Astrocyte (in vitro differentiated cells and primary cell): Measurements from ENCODE around the gene GPBP1. TPM values are rescaled to one million over a fixed set of nuclear protein-coding genes. Genes with fewer than 3 reads are reported as not detected.
A peak's percentile ranks its signal among the peaks of the same experiment; 100 is the strongest.

Experiments
- DNase-seq: peaks from one replicate; pipeline ENCODE4 v3.0.0-alpha.2; 2010; ENCODE audit warnings: low read depth
- FAIRE-seq: peaks from 2 replicates; lab custom pipeline; 2011; peaks lifted over from hg19 to GRCh38; lab: Jason Lieb, UNC
- H2AFZ ChIP-seq: 2 replicates; pipeline ENCODE4 v1.6.0; 2012; ENCODE audit warnings: low read depth, low read length, inconsistent platforms
- H3K27ac ChIP-seq: 2 replicates; pipeline ENCODE4 v1.5.1; 2011; ENCODE audit warnings: low read depth, low read length, inconsistent platforms
- H3K27me3 ChIP-seq: 2 replicates; pipeline ENCODE4 v1.6.0; 2011; ENCODE audit warnings: low read length, inconsistent platforms; ENCODE audit not compliant: insufficient read depth
- H3K36me3 ChIP-seq: 2 replicates; pipeline ENCODE4 v1.5.1; 2011; ENCODE audit warnings: low read length, inconsistent platforms; ENCODE audit not compliant: insufficient read depth
- H3K4me1 ChIP-seq: 2 replicates; pipeline ENCODE4 v1.5.1; 2011; ENCODE audit warnings: low read length, inconsistent platforms; ENCODE audit not compliant: insufficient read depth
- H3K4me2 ChIP-seq: 2 replicates; pipeline ENCODE4 v1.6.0; 2012; ENCODE audit warnings: low read length, inconsistent platforms
- H3K4me3 ChIP-seq: 2 replicates; pipeline ENCODE4 v1.5.1; 2011; ENCODE audit warnings: low read depth, mild to moderate bottlenecking, low read length, inconsistent platforms; ENCODE audit not compliant: insufficient read depth
- H3K79me2 ChIP-seq: 2 replicates; pipeline ENCODE4 v1.6.0; 2012; ENCODE audit warnings: mild to moderate bottlenecking, low read length, inconsistent platforms; ENCODE audit not compliant: insufficient read depth
- H3K9ac ChIP-seq: 2 replicates; pipeline ENCODE4 v1.6.0; 2012; ENCODE audit warnings: mild to moderate bottlenecking, low read length, inconsistent platforms
- H3K9me3 ChIP-seq: 2 replicates; pipeline ENCODE4 v1.5.1; 2012; ENCODE audit warnings: low read depth, mild to moderate bottlenecking, low read length, inconsistent platforms; ENCODE audit not compliant: insufficient read depth
- H4K20me1 ChIP-seq: 2 replicates; pipeline ENCODE4 v1.6.0; 2012; ENCODE audit warnings: low read length, inconsistent platforms; ENCODE audit not compliant: insufficient read depth
- H3K27ac Mint-ChIP-seq: one replicate; pipeline ENCODE4 v1.8.0; 2021; ENCODE audit warnings: mild to moderate bottlenecking, mixed read lengths; ENCODE audit not compliant: unreplicated experiment
- H3K27me3 Mint-ChIP-seq: one replicate; pipeline ENCODE4 v1.8.0; 2021; ENCODE audit warnings: low read depth, mixed read lengths; ENCODE audit not compliant: unreplicated experiment
- H3K36me3 Mint-ChIP-seq: one replicate; pipeline ENCODE4 v1.8.0; 2021; ENCODE audit warnings: low read depth, mixed read lengths; ENCODE audit not compliant: unreplicated experiment
- H3K4me1 Mint-ChIP-seq: one replicate; pipeline ENCODE4 v1.8.0; 2021; ENCODE audit warnings: low read depth, mixed read lengths; ENCODE audit not compliant: unreplicated experiment
- H3K4me3 Mint-ChIP-seq: one replicate; pipeline ENCODE4 v1.8.0; 2021; ENCODE audit warnings: mild to moderate bottlenecking, moderate library complexity, mixed read lengths; ENCODE audit not compliant: unreplicated experiment
- H3K9me3 Mint-ChIP-seq: one replicate; pipeline ENCODE4 v1.8.0; 2021; ENCODE audit warnings: mild to moderate bottlenecking, mixed read lengths; ENCODE audit not compliant: unreplicated experiment
- EZH2 ChIP-seq: IDR thresholded peaks from 2 replicates; pipeline ENCODE4 v1.6.1; 2012; ENCODE audit warnings: mild to moderate bottlenecking, low read length, inconsistent platforms; ENCODE audit not compliant: insufficient read depth
- total RNA-seq: library from RNA; stranded (reverse); gene quantifications from 2 replicates; pipeline ENCODE4 v1.2.1, GENCODE V29; 2021
- TF ChIP-seq, protein P1 (sequence below): IDR thresholded peaks from 2 replicates; pipeline ENCODE4 v1.5.1; 2011; ENCODE audit warnings: low read depth, mild to moderate bottlenecking, inconsistent platforms, low read length, moderate library complexity; ENCODE audit not compliant: insufficient read depth

GPBP1 gene
- total RNA-seq, 1 donor from 2014 or later, result 59.8 TPM

DNA sequence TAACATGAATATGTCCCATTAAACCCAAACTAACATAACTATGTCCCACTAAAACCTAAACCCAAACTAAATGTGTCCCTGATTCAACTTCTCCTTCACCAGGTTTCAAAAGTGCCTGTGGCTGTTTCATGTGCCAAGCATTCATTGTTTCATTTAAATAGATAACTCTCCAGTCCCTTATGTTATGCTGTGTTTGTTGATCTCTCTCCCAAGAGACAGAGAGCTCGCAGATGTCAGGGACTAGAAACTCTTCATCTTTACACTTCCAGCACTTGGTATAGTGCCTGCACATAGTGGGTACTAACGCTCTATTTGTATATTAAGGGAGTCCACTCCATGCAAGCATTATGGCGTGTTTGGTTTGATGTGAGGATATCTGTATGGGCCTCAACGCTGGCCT is 118.0 kb downstream of the GPBP1 start:
- FAIRE-seq (no peak), DNase-seq (no peak)
- H3K27me3 Mint-ChIP-seq, result peaks cover 2% of the 10 kb centered on the region
- H3K79me2 ChIP-seq, result no peaks in the 10 kb centered on the region
- H3K4me3 ChIP-seq, result no peak overlapping the region
- TF ChIP-seq, protein P1, sequence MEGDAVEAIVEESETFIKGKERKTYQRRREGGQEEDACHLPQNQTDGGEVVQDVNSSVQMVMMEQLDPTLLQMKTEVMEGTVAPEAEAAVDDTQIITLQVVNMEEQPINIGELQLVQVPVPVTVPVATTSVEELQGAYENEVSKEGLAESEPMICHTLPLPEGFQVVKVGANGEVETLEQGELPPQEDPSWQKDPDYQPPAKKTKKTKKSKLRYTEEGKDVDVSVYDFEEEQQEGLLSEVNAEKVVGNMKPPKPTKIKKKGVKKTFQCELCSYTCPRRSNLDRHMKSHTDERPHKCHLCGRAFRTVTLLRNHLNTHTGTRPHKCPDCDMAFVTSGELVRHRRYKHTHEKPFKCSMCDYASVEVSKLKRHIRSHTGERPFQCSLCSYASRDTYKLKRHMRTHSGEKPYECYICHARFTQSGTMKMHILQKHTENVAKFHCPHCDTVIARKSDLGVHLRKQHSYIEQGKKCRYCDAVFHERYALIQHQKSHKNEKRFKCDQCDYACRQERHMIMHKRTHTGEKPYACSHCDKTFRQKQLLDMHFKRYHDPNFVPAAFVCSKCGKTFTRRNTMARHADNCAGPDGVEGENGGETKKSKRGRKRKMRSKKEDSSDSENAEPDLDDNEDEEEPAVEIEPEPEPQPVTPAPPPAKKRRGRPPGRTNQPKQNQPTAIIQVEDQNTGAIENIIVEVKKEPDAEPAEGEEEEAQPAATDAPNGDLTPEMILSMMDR, result no peak
- TF ChIP-seq EZH2, result no peak
- no peak overlapping the region for H3K4me2 ChIP-seq
- no peak overlapping the region for H3K27ac Mint-ChIP-seq
- no peaks in the 10 kb centered on the region for H3K36me3 Mint-ChIP-seq
- no peaks in the 10 kb centered on the region for H3K9me3 Mint-ChIP-seq
- H4K20me1 ChIP-seq, result no peaks in the 10 kb centered on the region
- no peak overlapping the region for H3K9ac ChIP-seq
- no peak overlapping the region for H3K4me3 Mint-ChIP-seq
- no peak overlapping the region for H2AFZ ChIP-seq
- H3K4me1 ChIP-seq, result no peaks in the 10 kb centered on the region
- H3K27ac ChIP-seq, result no peak overlapping the region
- H3K27me3 ChIP-seq, result no peaks in the 10 kb centered on the region
- no peaks in the 10 kb centered on the region for H3K9me3 ChIP-seq
- H3K36me3 ChIP-seq, result no peaks in the 10 kb centered on the region
- peaks cover 4% of the 10 kb centered on the region for H3K4me1 Mint-ChIP-seq

DNA sequence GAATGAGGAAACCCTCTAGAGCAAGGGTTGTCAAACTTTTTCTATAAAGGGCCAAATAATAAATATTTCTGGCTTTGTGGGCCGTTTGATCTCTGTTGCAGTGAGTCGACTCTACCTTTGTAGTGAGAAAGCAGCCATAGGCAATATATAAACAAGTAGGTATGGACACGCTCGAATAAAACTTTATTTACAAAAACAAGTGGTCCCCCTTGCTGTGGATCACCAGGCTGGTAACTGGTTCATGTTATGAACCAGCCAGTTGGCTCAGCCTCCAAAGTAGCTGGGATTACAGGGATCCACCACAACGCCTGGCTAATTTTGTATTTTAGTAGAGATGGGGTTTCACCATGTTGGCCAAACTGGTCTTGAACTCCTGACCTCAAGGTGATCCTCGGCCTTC is 118.5 kb downstream of the GPBP1 start:
- peaks cover 2% of the 10 kb centered on the region for H3K27me3 Mint-ChIP-seq
- no peak overlapping the region for H3K27ac ChIP-seq
- no peak overlapping the region for H3K4me3 ChIP-seq
- TF ChIP-seq EZH2, result no peak
- TF ChIP-seq, protein P1, result no peak
- no peaks in the 10 kb centered on the region for H3K4me1 ChIP-seq
- FAIRE-seq (no peak), DNase-seq (no peak)
- H3K27ac Mint-ChIP-seq, result no peak overlapping the region
- no peaks in the 10 kb centered on the region for H3K36me3 ChIP-seq
- H3K79me2 ChIP-seq, result no peaks in the 10 kb centered on the region
- H2AFZ ChIP-seq, result no peak overlapping the region
- no peak overlapping the region for H3K4me2 ChIP-seq
- peaks cover 4% of the 10 kb centered on the region for H3K4me1 Mint-ChIP-seq
- H4K20me1 ChIP-seq, result no peaks in the 10 kb centered on the region
- H3K9ac ChIP-seq, result no peak overlapping the region
- no peaks in the 10 kb centered on the region for H3K36me3 Mint-ChIP-seq
- H3K9me3 ChIP-seq, result no peaks in the 10 kb centered on the region
- H3K4me3 Mint-ChIP-seq, result no peak overlapping the region
- no peaks in the 10 kb centered on the region for H3K27me3 ChIP-seq
- no peaks in the 10 kb centered on the region for H3K9me3 Mint-ChIP-seq

DNA sequence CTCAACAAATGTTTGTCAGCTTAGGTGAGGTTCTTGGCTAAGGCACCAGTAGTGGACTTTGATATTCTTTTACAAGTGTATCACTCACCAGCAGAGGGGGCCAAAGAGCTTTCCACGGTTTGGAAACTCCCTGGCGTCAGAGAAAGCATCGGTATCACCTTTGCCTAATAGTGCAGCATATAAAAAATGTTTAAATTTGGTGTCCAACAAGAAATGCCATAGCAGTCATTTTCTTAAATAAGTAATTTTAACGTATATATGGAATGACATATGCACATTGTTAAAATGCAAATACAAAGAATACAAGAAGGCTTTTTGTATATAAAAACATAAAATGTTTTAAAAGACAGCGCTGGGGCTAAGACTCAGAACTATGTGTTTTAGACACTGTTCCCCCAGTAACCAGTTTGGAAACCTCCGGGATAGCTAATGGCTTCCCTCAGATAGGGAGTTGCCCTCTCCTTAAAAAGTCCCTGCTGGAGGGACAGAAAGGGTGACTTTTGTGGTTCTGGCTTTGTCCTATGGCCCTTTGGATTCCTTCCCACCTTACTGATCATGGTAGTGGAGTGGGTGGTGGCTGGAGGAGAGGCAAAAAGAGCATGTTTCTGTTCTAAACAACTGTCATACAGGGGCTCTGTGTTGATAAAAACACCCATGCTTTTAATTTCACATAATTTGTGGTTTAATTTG is 124.6 kb downstream of the GPBP1 start:
- Mint-ChIP-seq H3K4me1 (peaks cover 23% of the 10 kb centered on the region), H3K27ac (peak overlapping the region; percentile 86), H3K9me3 (no peaks in the 10 kb centered on the region), H3K27me3 (no peaks in the 10 kb centered on the region), H3K36me3 (no peaks in the 10 kb centered on the region), H3K4me3 (no peak overlapping the region)
- Histone ChIP-seq H3K27ac (peak overlapping the region; percentile 64), H3K4me2 (peak overlapping the region; percentile 50), H2AFZ (no peak overlapping the region), H3K36me3 (no peaks in the 10 kb centered on the region), H3K9me3 (no peaks in the 10 kb centered on the region), H3K79me2 (no peaks in the 10 kb centered on the region), H3K9ac (peak overlapping the region; percentile 66), H3K4me1 (peaks cover 20% of the 10 kb centered on the region), H4K20me1 (no peaks in the 10 kb centered on the region), H3K27me3 (no peaks in the 10 kb centered on the region), H3K4me3 (no peak overlapping the region)
- TF ChIP-seq EZH2, result no peak
- TF ChIP-seq, protein P1, result peak; percentile 85
- DNase-seq (peak; percentile 58), FAIRE-seq (peak; percentile 34)
